HUES48 (cell line): Measurements from ENCODE around the gene MAGI3.

Experiments used
- H3K27ac ChIP-seq: one replicate; pipeline ENCODE4 v1.7.0; 2013; ENCODE audit warnings: low read depth, low read length, inconsistent platforms
- H3K27me3 ChIP-seq: 2 replicates; pipeline ENCODE4 v1.6.1; 2013; ENCODE audit warnings: mild to moderate bottlenecking, low read length; ENCODE audit not compliant: control insufficient read depth, insufficient read depth
- H3K36me3 ChIP-seq: 2 replicates; pipeline ENCODE4 v1.6.1; 2013; ENCODE audit warnings: low read length; ENCODE audit not compliant: control insufficient read depth, insufficient read depth
- H3K4me1 ChIP-seq: 2 replicates; pipeline ENCODE4 v1.6.1; 2013; ENCODE audit warnings: mild to moderate bottlenecking, low read length; ENCODE audit not compliant: control insufficient read depth, insufficient read depth
- H3K4me3 ChIP-seq: 2 replicates; pipeline ENCODE4 v1.5.1; 2013; ENCODE audit warnings: mild to moderate bottlenecking, low read depth, low read length
- H3K9ac ChIP-seq: 2 replicates; pipeline ENCODE4 v1.6.1; 2013; ENCODE audit warnings: mild to moderate bottlenecking, low read depth, low read length, moderate library complexity
- H3K9me3 ChIP-seq: 2 replicates; pipeline ENCODE4 v1.6.1; 2013; ENCODE audit warnings: low read length; ENCODE audit not compliant: control insufficient read depth, insufficient read depth

MAGI3 gene

DNA sequence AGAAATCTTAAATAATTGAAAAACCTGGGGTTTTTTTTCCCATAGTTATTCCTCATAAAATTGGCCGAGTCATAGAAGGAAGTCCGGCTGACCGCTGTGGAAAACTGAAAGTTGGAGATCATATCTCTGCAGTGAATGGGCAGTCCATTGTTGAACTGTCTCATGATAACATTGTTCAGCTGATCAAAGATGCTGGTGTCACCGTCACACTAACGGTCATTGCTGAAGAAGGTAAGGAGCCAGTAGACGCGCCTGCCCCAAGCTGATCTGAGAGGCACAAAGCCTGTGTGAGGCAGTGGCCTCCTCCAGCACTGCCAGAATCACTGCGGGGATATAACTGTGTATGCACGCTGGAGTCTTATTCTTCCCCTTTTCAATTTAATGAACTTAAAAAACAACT lies 268.7 kb downstream of the MAGI3 start:
- no peaks in the 10 kb centered on the region for H3K27me3 ChIP-seq
- H3K4me1 ChIP-seq, result no peaks in the 10 kb centered on the region
- H3K4me3 ChIP-seq, result no peak overlapping the region
- H3K9ac ChIP-seq, result no peak overlapping the region
- no peak overlapping the region for H3K27ac ChIP-seq
- no peaks in the 10 kb centered on the region for H3K36me3 ChIP-seq
- no peaks in the 10 kb centered on the region for H3K9me3 ChIP-seq

DNA sequence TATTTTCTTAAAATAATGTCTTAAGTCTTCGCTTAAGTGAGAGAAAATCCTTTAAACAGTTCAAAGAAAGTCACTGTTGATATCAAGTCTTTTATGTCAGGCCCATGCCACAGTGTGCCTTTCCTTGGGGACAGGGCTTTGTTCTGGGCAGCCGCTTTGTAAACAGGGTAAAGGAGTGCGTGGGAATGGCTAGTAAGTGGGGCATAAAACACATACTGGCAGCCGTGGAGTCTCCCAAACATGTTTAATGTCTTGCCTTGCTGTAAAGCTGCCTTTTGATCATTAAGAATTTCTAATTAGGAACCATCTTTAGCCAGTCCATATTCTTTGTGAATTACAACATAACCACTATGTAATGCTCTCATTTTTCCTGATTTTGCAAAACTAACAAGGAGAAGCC lies 269.2 kb downstream of the MAGI3 start:
- Histone ChIP-seq H3K4me1 (no peaks in the 10 kb centered on the region), H3K9ac (no peak overlapping the region), H3K27ac (no peak overlapping the region), H3K9me3 (no peaks in the 10 kb centered on the region), H3K27me3 (no peaks in the 10 kb centered on the region), H3K36me3 (no peaks in the 10 kb centered on the region), H3K4me3 (no peak overlapping the region)

DNA sequence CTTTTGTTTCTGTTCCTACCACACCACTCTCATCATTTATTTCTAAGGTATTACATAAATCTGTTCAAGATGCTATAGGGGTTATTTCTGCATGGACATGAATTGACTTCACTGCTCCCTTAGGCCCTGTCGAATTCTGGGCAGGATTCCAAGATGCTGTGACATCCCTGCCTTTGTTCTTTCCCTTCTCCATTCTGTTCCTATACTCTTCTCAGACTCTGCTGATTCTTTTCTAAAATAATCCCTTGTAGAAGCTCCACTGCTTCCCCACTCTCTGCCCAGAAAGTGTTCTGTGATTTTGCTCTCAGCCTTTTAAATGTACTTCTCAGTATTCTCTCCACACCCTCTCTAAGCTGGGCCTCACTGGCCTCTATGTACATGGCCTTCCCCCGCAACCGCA lies 269.8 kb downstream of the MAGI3 start:
- H3K27ac ChIP-seq, result no peak overlapping the region
- H3K9me3 ChIP-seq, result no peaks in the 10 kb centered on the region
- H3K9ac ChIP-seq, result no peak overlapping the region
- H3K27me3 ChIP-seq, result no peaks in the 10 kb centered on the region
- H3K4me1 ChIP-seq, result no peaks in the 10 kb centered on the region
- no peaks in the 10 kb centered on the region for H3K36me3 ChIP-seq
- no peak overlapping the region for H3K4me3 ChIP-seq

DNA sequence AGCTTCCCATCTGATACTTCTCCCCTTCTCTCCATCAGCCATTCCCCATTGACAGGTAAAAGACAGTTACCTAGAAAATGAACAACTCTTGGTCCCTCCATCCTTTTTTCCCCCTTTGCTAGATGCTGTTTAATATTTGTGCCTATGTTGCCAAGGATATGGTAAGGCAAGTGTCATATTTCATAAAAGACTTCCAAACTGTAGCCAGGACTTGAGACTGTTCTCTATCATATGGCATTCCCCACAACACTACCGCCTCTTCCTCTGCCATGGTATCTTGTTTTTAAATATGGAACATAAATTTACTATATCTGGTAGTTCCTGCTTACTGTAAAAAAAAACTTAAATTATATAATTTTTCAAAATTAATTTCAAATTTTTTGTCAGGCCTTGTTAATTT lies 271.8 kb downstream of the MAGI3 start:
- no peak overlapping the region for H3K4me3 ChIP-seq
- H3K36me3 ChIP-seq, result no peaks in the 10 kb centered on the region
- H3K9ac ChIP-seq, result no peak overlapping the region
- no peak overlapping the region for H3K27ac ChIP-seq
- no peaks in the 10 kb centered on the region for H3K4me1 ChIP-seq
- no peaks in the 10 kb centered on the region for H3K9me3 ChIP-seq
- no peaks in the 10 kb centered on the region for H3K27me3 ChIP-seq

DNA sequence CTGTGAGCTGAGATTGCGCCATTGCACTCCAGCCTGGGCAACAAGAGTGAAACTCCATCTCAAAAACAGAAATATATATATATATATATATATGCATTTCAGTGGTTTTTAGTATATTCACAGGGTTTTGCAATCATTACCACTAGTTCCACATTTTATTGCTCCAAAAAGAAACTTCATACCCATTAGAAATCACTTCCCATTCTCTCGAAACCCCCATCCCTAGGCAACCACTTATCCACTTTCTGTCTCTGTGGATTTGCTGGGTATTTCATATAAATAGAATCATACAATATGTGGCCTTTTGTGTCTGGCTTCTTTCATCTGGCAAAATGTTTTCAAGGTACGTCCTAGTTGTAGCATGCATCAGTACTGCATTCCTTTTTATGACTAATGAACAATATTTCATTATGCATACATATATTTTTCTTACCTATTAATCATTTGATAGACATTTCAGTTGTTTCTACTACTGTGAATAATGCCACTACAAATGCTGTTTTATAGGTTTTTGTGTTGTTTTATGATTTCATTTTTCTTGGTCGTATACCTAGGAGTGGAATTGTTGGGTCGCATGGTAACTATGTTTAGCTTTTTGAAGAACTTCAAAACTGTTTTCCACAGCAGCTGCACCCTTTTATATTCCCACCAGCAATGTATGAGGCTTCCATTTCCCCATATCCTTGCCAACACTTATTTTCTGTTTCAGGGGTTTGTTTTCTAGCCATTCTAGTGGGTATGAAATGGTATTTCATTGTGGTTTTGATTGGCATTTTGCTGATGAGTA lies 273.0 kb downstream of the MAGI3 start:
- H3K36me3 ChIP-seq, result no peaks in the 10 kb centered on the region
- no peak overlapping the region for H3K27ac ChIP-seq
- no peak overlapping the region for H3K9ac ChIP-seq
- H3K4me3 ChIP-seq, result no peak overlapping the region
- H3K4me1 ChIP-seq, result no peaks in the 10 kb centered on the region
- H3K9me3 ChIP-seq, result no peaks in the 10 kb centered on the region
- H3K27me3 ChIP-seq, result no peaks in the 10 kb centered on the region

DNA sequence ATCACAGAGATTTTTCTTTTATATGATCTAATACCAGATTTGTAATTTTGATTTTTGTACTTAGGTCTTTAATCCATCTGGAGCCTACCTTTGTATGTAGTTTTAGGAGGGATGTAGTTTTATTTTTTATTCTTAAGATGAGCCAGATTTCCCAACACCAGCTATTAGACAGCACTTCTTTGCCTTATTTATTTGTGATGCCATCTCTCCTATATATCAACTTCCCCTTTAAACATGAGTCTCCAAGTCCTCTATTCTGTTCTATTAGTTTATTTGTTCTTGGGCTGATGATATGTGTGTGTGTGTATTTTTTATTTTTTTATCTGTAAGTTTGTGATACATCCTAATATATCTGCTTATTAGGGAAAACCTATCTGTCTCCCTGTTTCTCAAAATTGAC lies 274.8 kb downstream of the MAGI3 start:
- no peak overlapping the region for H3K9ac ChIP-seq
- H3K9me3 ChIP-seq, result no peaks in the 10 kb centered on the region
- H3K27ac ChIP-seq, result no peak overlapping the region
- H3K36me3 ChIP-seq, result no peaks in the 10 kb centered on the region
- H3K27me3 ChIP-seq, result no peaks in the 10 kb centered on the region
- no peaks in the 10 kb centered on the region for H3K4me1 ChIP-seq
- H3K4me3 ChIP-seq, result no peak overlapping the region

DNA sequence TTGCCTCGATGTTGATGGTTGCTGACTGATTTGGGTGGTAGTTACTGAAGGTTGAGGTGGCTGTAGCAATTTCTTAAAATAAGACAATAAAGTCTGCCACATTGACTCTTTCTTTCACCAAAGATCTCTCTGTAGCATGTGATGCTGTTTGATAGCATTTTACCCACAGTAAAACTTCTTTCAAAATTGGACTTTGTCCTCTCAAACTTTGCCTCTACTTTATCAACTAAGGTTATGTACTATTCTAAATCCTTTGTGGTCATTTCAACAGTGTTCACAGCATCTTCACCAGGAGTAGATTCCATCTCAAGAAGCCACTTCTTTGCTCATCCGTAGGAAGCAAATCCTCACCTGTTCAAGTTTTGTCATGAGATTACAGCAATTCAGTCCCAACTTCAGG lies 275.8 kb downstream of the MAGI3 start:
- H3K9ac ChIP-seq, result no peak overlapping the region
- H3K4me1 ChIP-seq, result no peaks in the 10 kb centered on the region
- H3K4me3 ChIP-seq, result no peak overlapping the region
- H3K27me3 ChIP-seq, result no peaks in the 10 kb centered on the region
- H3K36me3 ChIP-seq, result no peaks in the 10 kb centered on the region
- no peak overlapping the region for H3K27ac ChIP-seq
- no peaks in the 10 kb centered on the region for H3K9me3 ChIP-seq

DNA sequence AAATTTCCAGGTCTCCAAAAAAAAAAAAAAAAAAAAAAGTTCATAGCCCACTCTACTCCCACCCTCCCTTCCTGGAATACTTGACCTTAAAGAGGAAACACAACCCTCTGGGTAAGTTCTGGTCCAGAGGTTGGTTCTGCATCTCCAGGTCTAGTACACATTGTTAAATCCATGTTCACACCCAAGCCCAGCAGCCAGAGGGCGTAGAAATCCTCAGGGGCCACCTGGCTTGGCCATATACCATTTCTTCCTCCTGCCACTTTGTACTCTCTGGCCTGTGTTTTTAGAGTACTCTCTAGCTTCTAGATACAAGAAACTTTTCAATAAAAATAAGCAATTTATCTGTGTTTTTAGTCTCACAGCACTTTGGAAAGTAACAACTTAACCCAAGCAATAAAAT lies 279.7 kb downstream of the MAGI3 start:
- Histone ChIP-seq H3K27me3 (no peaks in the 10 kb centered on the region), H3K9ac (no peak overlapping the region)

DNA sequence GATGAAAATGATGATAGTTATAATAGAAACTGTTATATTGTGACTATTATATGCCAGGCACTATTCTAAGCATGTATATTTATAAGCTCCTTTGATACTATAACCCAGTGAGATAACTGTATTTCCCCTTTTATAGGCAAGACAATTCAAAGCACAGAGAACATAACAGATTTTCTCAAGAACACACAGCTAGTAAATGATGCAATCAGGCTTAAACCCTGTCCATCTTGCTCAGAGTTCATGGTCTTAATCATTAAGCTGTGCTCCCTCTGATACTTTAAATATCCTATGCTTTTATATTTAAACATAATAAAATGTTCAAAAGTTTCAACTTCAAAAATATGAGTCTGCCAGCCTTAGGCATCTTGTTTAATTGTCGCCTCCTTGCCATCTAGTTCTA lies 280.3 kb downstream of the MAGI3 start:
- H3K9ac ChIP-seq, result no peak overlapping the region
- H3K4me1 ChIP-seq, result no peaks in the 10 kb centered on the region
- no peaks in the 10 kb centered on the region for H3K36me3 ChIP-seq
- H3K9me3 ChIP-seq, result no peaks in the 10 kb centered on the region
- H3K27ac ChIP-seq, result no peak overlapping the region
- no peaks in the 10 kb centered on the region for H3K27me3 ChIP-seq
- no peak overlapping the region for H3K4me3 ChIP-seq

More for the DNA sequence above, 279.7 kb downstream of the MAGI3 start:
- Histone ChIP-seq H3K4me1 (no peaks in the 10 kb centered on the region), H3K9me3 (no peaks in the 10 kb centered on the region), H3K4me3 (no peak overlapping the region), H3K36me3 (no peaks in the 10 kb centered on the region), H3K27ac (no peak overlapping the region)

DNA sequence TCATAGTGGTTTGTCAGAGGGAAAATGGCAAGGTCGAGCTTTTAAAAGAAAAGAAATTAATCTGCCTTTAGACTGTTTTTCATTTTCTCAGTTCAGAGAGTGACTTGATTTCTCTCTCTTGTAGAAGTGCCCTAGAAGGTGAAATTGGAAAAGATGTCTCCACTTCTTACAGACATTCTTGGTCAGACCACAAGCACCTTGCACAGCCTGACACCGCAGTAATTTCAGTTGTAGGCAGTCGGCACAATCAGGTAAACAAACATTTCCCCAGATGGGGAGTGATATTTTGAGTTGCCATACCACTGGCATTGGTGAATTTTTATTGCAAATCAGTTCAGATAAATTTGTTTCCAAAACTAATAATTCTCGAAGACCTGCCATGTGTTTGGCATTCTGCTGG lies 282.2 kb downstream of the MAGI3 start:
- H3K27ac ChIP-seq, result no peak overlapping the region
- H3K4me1 ChIP-seq, result no peaks in the 10 kb centered on the region
- H3K9ac ChIP-seq, result no peak overlapping the region
- H3K27me3 ChIP-seq, result no peaks in the 10 kb centered on the region
- no peaks in the 10 kb centered on the region for H3K9me3 ChIP-seq
- no peaks in the 10 kb centered on the region for H3K36me3 ChIP-seq
- H3K4me3 ChIP-seq, result no peak overlapping the region

DNA sequence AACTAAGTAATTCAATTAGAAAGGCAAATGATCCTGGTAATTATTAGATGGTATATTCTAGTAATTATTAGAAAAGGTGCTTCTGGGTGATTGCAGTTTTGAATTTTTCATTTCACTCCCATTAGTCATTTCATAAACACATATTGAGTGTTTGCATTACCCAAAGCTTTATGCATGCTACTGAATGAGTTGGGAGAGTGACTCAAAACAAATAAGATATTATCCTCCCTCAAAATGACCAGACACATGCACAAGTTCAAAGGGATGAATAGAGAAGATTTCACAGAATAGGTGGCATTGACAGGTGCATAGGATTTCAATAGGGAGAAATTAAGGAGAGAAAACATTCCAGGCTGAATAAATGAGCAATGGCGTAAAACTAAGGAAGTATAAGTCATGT lies 284.3 kb downstream of the MAGI3 start:
- no peak overlapping the region for H3K4me3 ChIP-seq
- H3K27ac ChIP-seq, result no peak overlapping the region
- H3K27me3 ChIP-seq, result no peaks in the 10 kb centered on the region
- no peaks in the 10 kb centered on the region for H3K9me3 ChIP-seq
- H3K4me1 ChIP-seq, result no peaks in the 10 kb centered on the region
- H3K9ac ChIP-seq, result no peak overlapping the region
- H3K36me3 ChIP-seq, result no peaks in the 10 kb centered on the region
